ENCODE measurements around the gene ZNF611. TPM values are rescaled to one million over a fixed set of nuclear protein-coding genes. Genes with fewer than 3 reads are reported as not detected.
A peak's percentile ranks its signal among the peaks of the same experiment; 100 is the strongest.
"Not testable (repeated sequence)": the region's sequence is repeated elsewhere in the genome, so short reads cannot be mapped to it uniquely, and the experiment has no call there.

ZNF611 gene
- polyA plus RNA-seq, 2 of the 4 experiments (the other 2 are of a cell fraction), result 4.1 to 5.6 TPM

DNA sequence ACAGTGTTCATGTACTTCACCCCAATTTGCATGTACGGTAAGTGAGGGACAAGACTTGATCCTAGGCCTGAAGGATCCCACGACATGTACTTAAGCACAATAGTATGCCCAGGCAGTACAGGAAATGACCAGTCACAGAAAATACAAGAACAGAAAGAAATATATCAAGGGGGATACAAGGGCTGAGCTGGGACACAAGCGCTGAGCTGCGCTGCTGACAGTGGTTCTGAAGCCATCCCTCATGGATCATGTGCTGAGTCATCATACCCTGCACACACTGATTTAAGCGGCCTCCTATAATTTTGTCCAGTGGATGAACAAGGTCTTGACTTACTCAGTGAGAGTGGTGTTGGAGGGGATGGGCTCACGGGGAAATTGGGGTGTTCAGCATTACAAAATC is 59.6 kb downstream of the ZNF611 start:
- peak; percentile 29 for TF ChIP-seq MAFK (IDR thresholded peaks at IDR 0.05; ENCODE audit: partially characterized antibody)
- ATAC-seq; H3K4me3 ChIP-seq; CTCF ChIA-PET; H3K4me2 ChIP-seq; H3K4me1 ChIP-seq; H3K27ac ChIP-seq; FAIRE-seq; DNase-seq (ENCODE audit: low read depth in 1 of 2, low spot score in 1 of 2); POLR2A ChIA-PET: not testable (repeated sequence)
- 52% methylated on average over 6 of the region's 6 CpGs for WGBS (ENCODE audit: missing lambda C conversion rate)
- peaks cover 45% of the 10 kb centered on the region for H3K9me3 ChIP-seq

DNA sequence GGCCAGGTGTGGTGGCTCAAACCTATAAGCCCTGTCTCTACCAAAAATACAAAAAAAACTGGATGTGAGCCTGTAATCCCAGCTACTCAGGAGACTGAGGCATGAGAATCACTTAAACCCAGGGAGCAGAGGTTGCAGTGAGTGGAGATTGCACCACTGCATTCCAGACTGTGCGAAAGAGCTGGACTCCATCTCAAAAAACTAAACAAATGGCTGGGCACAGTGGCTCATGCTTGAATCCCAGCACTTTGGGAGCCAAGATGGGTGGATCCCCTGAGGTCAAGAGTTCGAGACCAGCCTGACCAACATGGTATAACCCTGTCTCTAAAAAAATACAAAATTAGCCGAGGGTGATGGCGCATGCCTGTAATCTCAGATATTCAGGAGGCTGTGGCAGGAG is 61.8 kb downstream of the ZNF611 start:
- Histone ChIP-seq H3K4me2 (no peak overlapping the region), H3K4me3 (no peak overlapping the region), H3K4me1 (no peaks in the 10 kb centered on the region), H3K9me3 (peaks cover 41% of the 10 kb centered on the region), H3K27ac (no peak overlapping the region)
- FAIRE-seq, result no peak
- 50% methylated on average over 4 of the region's 4 CpGs for WGBS (ENCODE audit: missing lambda C conversion rate)
- no peak for ATAC-seq
- ChIA-PET POLR2A (no interaction called here), CTCF (no interaction called here)
- TF ChIP-seq HOXA7 (CRISPR knock-in tag; IDR thresholded peaks at IDR 0.05) (no peak), CBX2 (IDR thresholded peaks at IDR 0.05; ENCODE audit: borderline replicate concordance, low read depth) (no peak), FOSB (CRISPR knock-in tag; IDR thresholded peaks at IDR 0.05) (no peak), PHF8 (IDR thresholded peaks at IDR 0.05; ENCODE audit: borderline replicate concordance, low read depth) (no peak)
- TF ChIP-seq, protein P1, sequence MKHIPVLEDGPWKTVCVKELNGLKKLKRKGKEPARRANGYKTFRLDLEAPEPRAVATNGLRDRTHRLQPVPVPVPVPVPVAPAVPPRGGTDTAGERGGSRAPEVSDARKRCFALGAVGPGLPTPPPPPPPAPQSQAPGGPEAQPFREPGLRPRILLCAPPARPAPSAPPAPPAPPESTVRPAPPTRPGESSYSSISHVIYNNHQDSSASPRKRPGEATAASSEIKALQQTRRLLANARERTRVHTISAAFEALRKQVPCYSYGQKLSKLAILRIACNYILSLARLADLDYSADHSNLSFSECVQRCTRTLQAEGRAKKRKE (CRISPR knock-in tag; IDR thresholded peaks at IDR 0.05; ENCODE audit: low read depth), result no peak
- TF ChIP-seq, protein P2, sequence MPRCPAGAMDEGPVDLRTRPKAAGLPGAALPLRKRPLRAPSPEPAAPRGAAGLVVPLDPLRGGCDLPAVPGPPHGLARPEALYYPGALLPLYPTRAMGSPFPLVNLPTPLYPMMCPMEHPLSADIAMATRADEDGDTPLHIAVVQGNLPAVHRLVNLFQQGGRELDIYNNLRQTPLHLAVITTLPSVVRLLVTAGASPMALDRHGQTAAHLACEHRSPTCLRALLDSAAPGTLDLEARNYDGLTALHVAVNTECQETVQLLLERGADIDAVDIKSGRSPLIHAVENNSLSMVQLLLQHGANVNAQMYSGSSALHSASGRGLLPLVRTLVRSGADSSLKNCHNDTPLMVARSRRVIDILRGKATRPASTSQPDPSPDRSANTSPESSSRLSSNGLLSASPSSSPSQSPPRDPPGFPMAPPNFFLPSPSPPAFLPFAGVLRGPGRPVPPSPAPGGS (IDR thresholded peaks at IDR 0.05), result no peak
- DNase-seq (ENCODE audit: low read depth in 1 of 2, low spot score in 1 of 2), result no peak

DNA sequence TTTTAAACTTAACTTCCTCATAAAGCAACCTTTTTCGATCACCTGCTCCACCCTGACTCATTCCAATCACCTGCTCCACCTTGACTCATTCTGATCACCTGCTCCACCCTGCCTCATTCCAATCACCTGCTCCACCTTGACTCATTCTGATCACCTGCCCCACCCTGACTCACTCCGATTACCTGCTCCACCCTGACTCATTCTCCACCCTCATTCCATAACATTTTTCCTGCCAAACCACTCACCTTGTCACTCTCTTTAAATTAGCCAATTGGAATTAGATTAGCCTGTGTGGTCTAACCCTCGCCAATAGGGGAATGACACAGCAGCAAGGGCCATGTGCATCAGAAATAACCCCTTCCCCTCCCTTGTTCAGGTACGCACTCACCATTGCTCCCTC is 64.8 kb downstream of the ZNF611 start:
- peaks cover 37% of the 10 kb centered on the region; the same call in 2 of the 3 replicates for H3K9me3 ChIP-seq
- WGBS (ENCODE audit: missing lambda C conversion rate), result 1% methylated on average over 4 of the region's 4 CpGs
- ATAC-seq (no peak), FAIRE-seq (no peak), DNase-seq (ENCODE audit: low read depth in 1 of 2, low spot score in 1 of 2) (no peak)
- TF ChIP-seq ESRRA (IDR thresholded peaks at IDR 0.05; ENCODE audit: borderline replicate concordance, low read length), result no peak
- TF ChIP-seq, protein P3, sequence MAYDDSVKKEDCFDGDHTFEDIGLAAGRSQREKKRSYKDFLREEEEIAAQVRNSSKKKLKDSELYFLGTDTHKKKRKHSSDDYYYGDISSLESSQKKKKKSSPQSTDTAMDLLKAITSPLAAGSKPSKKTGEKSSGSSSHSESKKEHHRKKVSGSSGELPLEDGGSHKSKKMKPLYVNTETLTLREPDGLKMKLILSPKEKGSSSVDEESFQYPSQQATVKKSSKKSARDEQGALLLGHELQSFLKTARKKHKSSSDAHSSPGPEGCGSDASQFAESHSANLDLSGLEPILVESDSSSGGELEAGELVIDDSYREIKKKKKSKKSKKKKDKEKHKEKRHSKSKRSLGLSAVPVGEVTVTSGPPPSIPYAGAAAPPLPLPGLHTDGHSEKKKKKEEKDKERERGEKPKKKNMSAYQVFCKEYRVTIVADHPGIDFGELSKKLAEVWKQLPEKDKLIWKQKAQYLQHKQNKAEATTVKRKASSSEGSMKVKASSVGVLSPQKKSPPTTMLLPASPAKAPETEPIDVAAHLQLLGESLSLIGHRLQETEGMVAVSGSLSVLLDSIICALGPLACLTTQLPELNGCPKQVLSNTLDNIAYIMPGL (CRISPR knock-in tag; IDR thresholded peaks at IDR 0.05; ENCODE audit: borderline replicate concordance), result no peak
- TF ChIP-seq SREBF2 (IDR thresholded peaks at IDR 0.05), result no peak
- no peak for TF ChIP-seq HEYL (CRISPR knock-in tag; IDR thresholded peaks at IDR 0.05)
- TF ChIP-seq CBX8 (IDR thresholded peaks at IDR 0.05), result no peak
- no peak for TF ChIP-seq EP300 (IDR thresholded peaks at IDR 0.05)
- no peak for TF ChIP-seq JUNB (IDR thresholded peaks at IDR 0.05)
- no peak for TF ChIP-seq NR3C1 (IDR thresholded peaks at IDR 0.05)
- TF ChIP-seq, protein P4, sequence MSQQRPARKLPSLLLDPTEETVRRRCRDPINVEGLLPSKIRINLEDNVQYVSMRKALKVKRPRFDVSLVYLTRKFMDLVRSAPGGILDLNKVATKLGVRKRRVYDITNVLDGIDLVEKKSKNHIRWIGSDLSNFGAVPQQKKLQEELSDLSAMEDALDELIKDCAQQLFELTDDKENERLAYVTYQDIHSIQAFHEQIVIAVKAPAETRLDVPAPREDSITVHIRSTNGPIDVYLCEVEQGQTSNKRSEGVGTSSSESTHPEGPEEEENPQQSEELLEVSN (IDR thresholded peaks at IDR 0.05; ENCODE audit: borderline replicate concordance, low read depth), result no peak
- TF ChIP-seq CHD4 (IDR thresholded peaks at IDR 0.05; ENCODE audit: borderline replicate concordance), result no peak
- TF ChIP-seq CBX2 (IDR thresholded peaks at IDR 0.05; ENCODE audit: borderline replicate concordance, low read depth), result no peak
- no peak for TF ChIP-seq KDM1A (IDR thresholded peaks at IDR 0.05; ENCODE audit: low read depth)
- TF ChIP-seq SMC3 (IDR thresholded peaks at IDR 0.05), result no peak
- TF ChIP-seq RFX5 (IDR thresholded peaks at IDR 0.05), result no peak
- TF ChIP-seq HOXB13 (CRISPR knock-in tag; IDR thresholded peaks at IDR 0.05; ENCODE audit: low read depth), result no peak
- TF ChIP-seq, protein P5, sequence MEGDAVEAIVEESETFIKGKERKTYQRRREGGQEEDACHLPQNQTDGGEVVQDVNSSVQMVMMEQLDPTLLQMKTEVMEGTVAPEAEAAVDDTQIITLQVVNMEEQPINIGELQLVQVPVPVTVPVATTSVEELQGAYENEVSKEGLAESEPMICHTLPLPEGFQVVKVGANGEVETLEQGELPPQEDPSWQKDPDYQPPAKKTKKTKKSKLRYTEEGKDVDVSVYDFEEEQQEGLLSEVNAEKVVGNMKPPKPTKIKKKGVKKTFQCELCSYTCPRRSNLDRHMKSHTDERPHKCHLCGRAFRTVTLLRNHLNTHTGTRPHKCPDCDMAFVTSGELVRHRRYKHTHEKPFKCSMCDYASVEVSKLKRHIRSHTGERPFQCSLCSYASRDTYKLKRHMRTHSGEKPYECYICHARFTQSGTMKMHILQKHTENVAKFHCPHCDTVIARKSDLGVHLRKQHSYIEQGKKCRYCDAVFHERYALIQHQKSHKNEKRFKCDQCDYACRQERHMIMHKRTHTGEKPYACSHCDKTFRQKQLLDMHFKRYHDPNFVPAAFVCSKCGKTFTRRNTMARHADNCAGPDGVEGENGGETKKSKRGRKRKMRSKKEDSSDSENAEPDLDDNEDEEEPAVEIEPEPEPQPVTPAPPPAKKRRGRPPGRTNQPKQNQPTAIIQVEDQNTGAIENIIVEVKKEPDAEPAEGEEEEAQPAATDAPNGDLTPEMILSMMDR (IDR thresholded peaks at IDR 0.05), result no peak
- no peak overlapping the region for H3K4me2 ChIP-seq
- no peak overlapping the region for H3K4me3 ChIP-seq
- CTCF ChIA-PET, result no interaction called here
- H3K27ac ChIP-seq, result no peak overlapping the region
- POLR2A ChIA-PET, result no interaction called here
- no peaks in the 10 kb centered on the region for H3K4me1 ChIP-seq
